Upper lobe of left lung (tissue), 4 donors: ENCODE data around the gene CEP55.

Source experiments
- CTCF ChIP-seq, 6 experiments: fragments of 450-650 bp in 4 of 6; fragments of 200-600 bp in 2 of 6; sonication (generic) in 2 of 6; IDR thresholded peaks; one replicate each; pipeline ENCODE4 v1.5.1; 2016 to 2019; ENCODE audit warnings: antibody characterized with exemption in 6 of 6
- EP300 ChIP-seq, 4 donors: sonication (generic); formaldehyde crosslinking; IDR thresholded peaks; one replicate each; pipeline ENCODE4 v1.5.1; 2017; ENCODE audit warnings: antibody characterized with exemption in 4 of 4, control low read depth in 2 of 4
- POLR2A ChIP-seq, 4 donors: fragments of 450-650 bp; IDR thresholded peaks; one replicate each; pipeline ENCODE4 v1.5.1; 2016 to 2017; ENCODE audit warnings: antibody characterized with exemption in 4 of 4, mild to moderate bottlenecking in 2 of 4
- POLR2AphosphoS5 ChIP-seq, 2 donors: sonication (generic); formaldehyde crosslinking; IDR thresholded peaks; one replicate each; pipeline ENCODE4 v1.5.1; 2017; ENCODE audit warnings: antibody characterized with exemption in 2 of 2

- TF ChIP-seq EP300 (IDR thresholded peaks at IDR 0.05) (no peak), POLR2A (IDR thresholded peaks at IDR 0.05) (no peak), CTCF (IDR thresholded peaks at IDR 0.05) (no peak), POLR2AphosphoS5 (IDR thresholded peaks at IDR 0.05) (no peak)
Observed at GRCh38 chr10:93476756-93477155, 19.7 kb upstream of the CEP55 start.
